HL-60/S4 treated with retinoic acid at 250 ng/mL for 4 days and 3 days (cell line): Measurements from ENCODE around the gene GPX6.
"Not testable (repeated sequence)": the region's sequence is repeated elsewhere in the genome, so short reads cannot be mapped to it uniquely, and the experiment has no call there.

Source experiments
- in situ Hi-C: fragments of 300-500 bp; cut with MboI; formaldehyde crosslinking; loops from 2 replicates; pipeline ENCODE4 v1.7.0; 2022; ENCODE audit warnings: low sequenced_read_pairs

GPX6 gene, protein sequence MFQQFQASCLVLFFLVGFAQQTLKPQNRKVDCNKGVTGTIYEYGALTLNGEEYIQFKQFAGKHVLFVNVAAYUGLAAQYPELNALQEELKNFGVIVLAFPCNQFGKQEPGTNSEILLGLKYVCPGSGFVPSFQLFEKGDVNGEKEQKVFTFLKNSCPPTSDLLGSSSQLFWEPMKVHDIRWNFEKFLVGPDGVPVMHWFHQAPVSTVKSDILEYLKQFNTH

GRCh38 chr6:28515676-28516075 lies at the start of gene GPX6:
Gene GPX6 (minus strand): TSS chr6:28515793. CDS start chr6:28515743, 50 bp downstream.
- in situ Hi-C loops: no loop called here

DNA sequence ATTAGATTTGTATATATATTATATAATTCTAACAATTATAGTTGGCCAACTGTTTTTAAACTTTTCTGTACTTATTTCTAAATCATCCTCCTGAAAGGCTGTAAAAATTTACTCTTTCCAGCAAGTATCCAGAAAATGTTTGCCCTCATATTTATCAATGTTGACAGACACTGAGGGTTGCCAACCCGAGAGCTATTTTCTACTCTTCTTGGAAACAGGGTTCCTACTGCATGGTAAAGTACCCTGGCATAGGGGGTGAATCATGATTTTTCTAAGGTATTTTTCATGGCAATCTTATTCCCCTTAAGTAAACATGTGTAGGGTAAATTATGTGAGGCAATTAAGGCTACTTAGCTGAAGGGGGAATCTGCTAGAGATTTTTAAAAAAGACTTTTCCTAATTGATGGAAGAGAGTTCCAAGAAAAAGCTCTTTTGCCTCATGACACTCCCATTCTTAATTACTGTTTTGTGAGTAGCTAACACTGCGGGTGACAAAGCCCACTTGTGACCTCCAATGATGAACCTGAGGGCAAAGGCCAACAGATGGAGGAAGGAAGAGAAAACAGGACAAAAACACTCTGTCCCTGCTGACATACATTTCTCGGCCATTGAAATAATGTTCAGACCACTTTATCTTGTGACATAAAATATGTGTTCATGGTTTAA lies 48.0 kb upstream of the GPX6 start:
- in situ Hi-C loops: no loop called here

DNA sequence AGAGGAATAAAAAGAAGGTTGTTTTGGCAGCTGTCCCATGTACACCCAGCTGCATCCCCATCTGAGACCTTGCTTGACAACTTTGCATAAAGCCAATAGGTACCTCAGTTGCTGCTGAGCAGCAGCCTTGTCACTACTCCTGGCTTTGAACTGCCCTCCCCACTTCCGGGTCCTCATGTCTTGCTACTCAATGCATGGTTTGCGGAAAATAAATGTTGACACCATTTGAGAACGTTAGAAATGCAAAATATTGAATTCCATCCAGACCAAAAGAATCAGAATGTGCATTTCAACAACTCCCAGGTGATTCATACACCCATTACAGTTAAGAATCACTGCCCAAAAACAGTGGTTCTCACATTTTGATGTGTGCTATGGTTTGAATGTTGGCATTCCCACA lies 43.0 kb upstream of the GPX6 start:
- in situ Hi-C loops: no loop called here

- in situ Hi-C loops: no loop called here
These were observed 39.5 kb upstream of the GPX6 start for GRCh38 chr6:28555136-28555535.

GRCh38 chr6:28553986-28554881 lies 38.6 kb upstream of the GPX6 start:
- in situ Hi-C loops: no loop called here

GRCh38 chr6:28553384-28553985 lies 37.9 kb upstream of the GPX6 start:
- in situ Hi-C loops: no loop called here

GRCh38 chr6:28551891-28552666 lies 36.5 kb upstream of the GPX6 start:
- in situ Hi-C loops: no loop called here

GRCh38 chr6:28547003-28547402 lies 31.4 kb upstream of the GPX6 start:
- in situ Hi-C loops: not testable (repeated sequence)

DNA sequence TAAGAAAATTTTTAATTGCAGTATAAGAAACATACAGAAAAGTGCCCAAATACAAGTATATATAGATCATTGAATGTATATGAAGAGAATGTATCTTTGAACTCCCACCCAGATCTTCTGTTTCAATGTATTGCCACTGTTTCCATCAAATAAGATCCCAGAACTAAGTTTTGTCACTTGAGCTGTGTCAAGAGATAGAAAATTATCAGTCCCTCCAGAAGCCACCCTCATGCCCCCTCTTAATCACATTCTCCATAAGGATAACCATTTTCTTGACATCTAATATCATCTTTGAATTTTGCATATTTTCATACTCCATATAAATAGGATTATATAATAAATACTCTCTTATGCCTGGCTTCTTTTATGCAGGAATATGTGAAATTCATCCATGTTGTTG lies 30.4 kb upstream of the GPX6 start:
- in situ Hi-C loops: no loop called here

DNA sequence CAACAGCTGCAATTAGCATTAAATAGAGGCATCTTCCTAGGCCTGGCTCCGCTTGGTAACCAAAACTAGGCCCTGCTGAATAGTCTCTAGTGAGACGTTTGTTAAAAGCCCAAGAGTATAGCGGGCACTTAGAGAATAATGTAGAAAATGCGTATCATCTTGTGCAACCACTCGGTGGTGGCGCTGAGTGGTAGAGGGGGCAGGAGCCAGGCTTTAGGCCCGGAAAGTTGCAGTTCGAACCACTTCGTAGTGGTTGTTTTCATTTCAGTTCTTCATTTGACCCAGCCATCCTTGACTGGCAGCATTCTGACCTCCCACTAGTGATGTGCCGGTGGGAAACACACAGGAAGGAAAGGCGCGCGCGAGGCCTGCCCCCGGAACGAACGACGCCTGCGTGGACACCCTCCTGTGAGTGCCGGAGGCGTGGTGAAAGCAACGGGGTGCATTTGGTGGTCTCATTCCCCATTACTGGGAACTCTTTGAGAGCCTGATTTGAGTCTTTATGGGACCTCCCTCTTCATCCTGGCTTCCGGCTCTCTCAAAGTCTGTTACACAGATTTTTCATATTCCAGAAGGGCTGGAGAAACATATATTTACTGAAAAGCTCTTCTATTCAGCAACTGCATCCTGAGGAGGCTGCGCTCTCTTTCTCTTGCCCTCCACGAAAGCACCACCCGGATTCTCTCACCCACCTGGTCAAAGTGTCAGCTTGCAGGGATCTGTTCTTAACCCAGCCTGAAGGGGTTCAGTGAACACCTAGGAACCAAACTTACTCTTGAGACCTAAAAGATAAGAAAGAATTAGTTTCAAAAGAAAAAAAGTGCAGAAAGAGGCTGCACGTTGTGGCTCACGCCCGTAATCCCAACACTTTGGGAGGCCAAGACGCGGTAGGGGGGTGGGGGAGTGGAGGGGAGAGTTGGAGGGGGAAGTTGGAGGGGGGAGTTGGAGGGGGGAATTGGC lies 28.3 kb upstream of the GPX6 start:
- in situ Hi-C loops: no loop called here

- in situ Hi-C loops: no loop called here
These were observed 27.1 kb upstream of the GPX6 start for GRCh38 chr6:28542440-28543296.

DNA sequence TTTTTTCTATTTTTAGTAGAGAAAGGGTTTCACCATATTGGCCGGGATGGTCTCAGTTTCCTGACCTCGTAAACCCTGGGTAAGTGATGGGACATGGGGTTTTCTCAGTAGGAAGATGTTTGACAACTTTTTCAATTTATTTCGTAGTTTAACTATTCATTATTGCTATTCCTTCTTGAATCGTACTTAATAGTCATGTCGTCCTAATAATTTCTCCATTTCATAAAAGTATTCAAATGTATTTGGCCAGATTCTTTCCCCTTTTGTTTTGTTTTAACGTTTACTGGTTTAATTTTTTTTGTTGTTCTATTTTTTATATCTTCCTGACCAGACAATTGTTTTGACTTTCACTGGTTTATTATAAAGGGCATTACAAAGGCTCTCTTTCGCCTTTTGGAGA lies 26.4 kb upstream of the GPX6 start:
- in situ Hi-C loops: no loop called here

DNA sequence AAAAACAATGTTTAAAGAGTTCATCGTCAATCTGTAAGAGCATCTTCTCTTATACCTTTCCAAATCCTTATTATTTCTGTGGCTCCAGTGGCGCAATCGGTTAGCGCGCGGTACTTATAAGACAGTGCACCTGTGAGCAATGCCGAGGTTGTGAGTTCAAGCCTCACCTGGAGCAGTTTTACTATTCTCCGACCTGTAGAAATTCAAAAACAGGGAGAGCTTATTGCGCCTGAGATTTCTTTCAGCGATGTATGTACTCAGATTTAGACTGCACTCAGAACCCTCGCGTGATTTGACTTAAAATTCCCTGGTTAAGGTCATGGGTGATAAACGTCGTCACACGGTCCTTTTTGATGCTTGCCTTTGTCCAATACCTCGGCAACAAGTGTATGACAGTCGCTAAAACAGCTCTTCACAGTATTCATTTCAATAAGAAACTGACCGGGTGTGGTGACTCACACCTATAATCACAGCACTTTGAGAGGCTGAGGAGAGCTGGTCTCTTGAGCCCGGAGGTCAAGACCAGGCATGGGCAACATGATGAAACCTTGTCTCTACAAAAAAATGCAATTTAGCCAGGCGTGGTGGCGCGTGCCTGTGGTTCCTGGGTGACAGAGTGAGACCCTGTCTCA lies 22.0 kb upstream of the GPX6 start:
- in situ Hi-C loops: no loop called here

DNA sequence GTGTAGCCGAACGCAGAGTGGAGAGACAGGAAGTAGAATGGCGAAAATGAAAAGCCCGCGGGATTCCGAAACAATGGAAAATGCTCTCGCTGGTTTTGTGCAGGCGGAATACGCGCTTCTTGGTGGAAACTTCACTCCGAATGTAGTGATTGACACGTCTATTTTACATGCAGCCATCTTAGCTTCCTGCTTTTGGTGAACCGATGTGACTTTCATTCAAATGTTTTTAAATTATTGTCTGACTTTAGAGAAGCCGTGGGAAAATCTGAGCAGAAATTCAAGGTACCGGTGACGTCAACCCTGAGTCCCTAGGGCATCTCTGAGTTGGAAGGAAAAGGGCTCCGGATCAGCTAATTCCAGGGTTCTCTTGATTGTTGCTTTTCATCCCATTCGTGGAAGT lies 21.5 kb upstream of the GPX6 start:
- in situ Hi-C loops: no loop called here

DNA sequence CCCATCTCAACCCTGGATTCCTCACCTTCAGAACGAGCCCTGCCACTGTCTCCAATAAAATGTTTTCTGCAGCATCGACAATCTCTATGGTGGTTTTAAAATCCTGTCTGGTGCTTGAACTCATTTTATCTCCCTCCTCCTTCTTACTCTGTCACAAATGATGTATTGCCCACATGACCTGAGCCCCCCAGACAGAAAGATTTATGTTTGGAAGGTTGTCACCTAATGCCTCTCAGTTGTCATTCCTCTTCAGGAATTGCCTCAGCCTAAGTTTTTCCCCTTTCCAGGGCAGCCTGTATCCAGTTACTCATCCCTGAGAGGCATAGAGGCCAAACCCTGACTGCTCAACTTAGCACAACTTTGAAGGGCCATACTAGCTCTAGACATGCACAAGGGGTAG lies 19.3 kb upstream of the GPX6 start:
- in situ Hi-C loops: no loop called here

DNA sequence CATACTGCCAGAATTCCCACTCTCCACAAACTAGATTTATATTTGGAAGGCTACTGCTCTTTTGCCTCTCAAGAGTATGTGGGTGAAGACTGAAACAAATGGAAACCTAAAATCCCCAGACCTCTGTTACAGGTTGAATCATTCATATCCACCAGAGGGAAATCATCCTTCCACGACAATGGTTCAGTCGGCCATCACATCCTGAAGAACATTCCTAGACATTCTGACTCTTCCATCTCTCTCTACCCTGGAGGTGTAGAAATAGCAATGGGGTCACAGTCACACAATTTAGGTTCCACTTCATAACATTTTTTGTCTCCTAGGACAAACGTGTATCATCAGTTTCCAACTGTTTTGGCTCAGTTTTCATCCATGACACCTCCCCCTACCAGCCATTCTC lies 18.7 kb upstream of the GPX6 start:
- in situ Hi-C loops: no loop called here

DNA sequence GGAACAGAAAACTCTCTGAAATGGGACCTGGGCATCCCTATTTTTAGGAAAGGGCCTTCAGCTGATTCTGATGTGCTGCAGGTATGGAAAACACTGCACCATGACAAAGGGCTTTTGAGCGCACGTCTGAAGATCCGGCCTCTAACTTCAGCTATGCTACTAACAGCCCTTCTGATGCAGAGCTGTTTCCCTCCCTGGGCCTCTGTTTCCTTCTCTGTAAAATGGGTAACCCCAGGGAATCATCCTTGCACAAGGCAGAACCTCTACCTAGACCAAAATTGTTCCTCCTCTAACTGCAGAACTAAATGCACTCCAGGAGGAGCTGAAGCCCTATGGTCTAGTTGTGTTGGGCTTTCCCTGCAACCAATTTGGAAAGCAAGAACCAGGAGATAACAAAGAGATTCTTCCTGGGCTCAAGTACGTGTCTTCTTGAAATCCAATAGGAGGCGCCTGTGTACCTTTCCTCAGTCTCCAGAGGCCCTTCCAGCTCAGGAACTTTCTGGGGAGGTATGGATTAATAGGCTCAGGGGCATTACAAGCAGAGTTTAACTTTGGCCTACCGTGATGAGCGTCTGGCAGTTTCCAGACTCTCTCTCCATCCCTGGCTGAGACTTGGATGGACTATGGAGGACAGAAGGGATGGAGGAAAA lies 16.0 kb upstream of the GPX6 start:
- in situ Hi-C loops: no loop called here

DNA sequence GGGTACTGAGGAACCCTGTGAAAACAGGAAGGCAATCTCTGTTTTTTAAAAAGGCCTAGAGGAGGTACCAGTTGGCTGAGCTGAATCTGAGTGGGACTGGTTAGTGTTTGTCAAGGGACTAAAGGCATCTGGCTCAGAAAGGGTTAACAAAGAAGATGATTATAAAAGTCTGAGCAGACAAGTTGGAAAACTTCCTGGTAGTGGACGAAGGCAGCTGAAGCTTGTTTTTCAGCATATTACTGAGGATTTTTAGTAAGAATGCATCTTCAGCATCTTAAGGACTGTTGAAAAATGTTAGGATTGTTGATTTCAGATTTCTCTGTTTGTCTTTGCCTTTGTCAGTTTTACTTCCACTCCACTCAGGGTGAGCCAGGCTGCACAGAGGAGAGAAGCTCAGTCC lies 15.2 kb upstream of the GPX6 start:
- in situ Hi-C loops: no loop called here
